Vagina (tissue), 2 donors: ENCODE results near the gene PIN4. TPM values are rescaled to one million over a fixed set of nuclear protein-coding genes. Genes with fewer than 3 reads are reported as not detected.

Experiments
- DNase-seq, 2 donors: peaks; one replicate each; pipeline ENCODE4 v3.0.0-alpha.2; 2017; ENCODE audit errors: extremely low spot score in 2 of 2
- H3K27ac ChIP-seq: fragments of 200-600 bp; sonication (generic); one replicate; pipeline ENCODE4 v1.5.1; 2019
- H3K27me3 ChIP-seq: fragments of 200-600 bp; sonication (generic); one replicate; pipeline ENCODE4 v1.5.1; 2019
- H3K36me3 ChIP-seq, 2 donors: fragments of 200-600 bp; sonication (generic); one replicate each; pipeline ENCODE4 v1.5.1; 2017 to 2019
- H3K4me1 ChIP-seq: fragments of 200-600 bp; sonication (generic); one replicate; pipeline ENCODE4 v1.5.1; 2019
- H3K4me3 ChIP-seq, 2 donors: fragments of 200-600 bp; sonication (generic); 1 replicate in 1 of 2; 2 replicates in 1 of 2; pipeline ENCODE4 v1.5.1; 2016 to 2019
- H3K9me3 ChIP-seq: fragments of 200-600 bp; sonication (generic); one replicate; pipeline ENCODE4 v1.5.1; 2019
- POLR2A ChIP-seq, 2 donors: fragments of 450-650 bp; IDR thresholded peaks; one replicate each; pipeline ENCODE4 v1.6.1; 2017; ENCODE audit warnings: antibody characterized with exemption in 2 of 2, mild to moderate bottlenecking in 2 of 2, moderate library complexity in 2 of 2
- POLR2AphosphoS5 ChIP-seq, 2 donors: sonication (generic); formaldehyde crosslinking; IDR thresholded peaks; one replicate each; pipeline ENCODE4 v1.9.0; 2017; ENCODE audit warnings: antibody characterized with exemption in 2 of 2, mild to moderate bottlenecking in 2 of 2, low read depth in 1 of 2; ENCODE audit not compliant: insufficient read depth in 1 of 2
- intact Hi-C: fragments of 100-400 bp; cut with DNase I; formaldehyde crosslinking; loops from one replicate; pipeline ENCODE4 v1.15.1; 2023
- total RNA-seq: library from RNA; depleted of rRNA; stranded (reverse); fragments of >200 nt; gene quantifications from one replicate; pipeline ENCODE4 v1.2.3, GENCODE V29; 2016
- TF ChIP-seq, protein P1 (sequence below), 3 experiments: fragments of 450-650 bp in 2 of 3; fragments of 200-600 bp in 1 of 3; sonication (generic) in 1 of 3; IDR thresholded peaks; one replicate each; pipeline ENCODE4 v1.5.1; 2017 to 2019; ENCODE audit warnings: antibody characterized with exemption in 3 of 3, mild to moderate bottlenecking in 2 of 3, moderate library complexity in 2 of 3

Gene PIN4
- total RNA-seq, 1 donor from 2014 or later, result 12.0 TPM

DNA sequence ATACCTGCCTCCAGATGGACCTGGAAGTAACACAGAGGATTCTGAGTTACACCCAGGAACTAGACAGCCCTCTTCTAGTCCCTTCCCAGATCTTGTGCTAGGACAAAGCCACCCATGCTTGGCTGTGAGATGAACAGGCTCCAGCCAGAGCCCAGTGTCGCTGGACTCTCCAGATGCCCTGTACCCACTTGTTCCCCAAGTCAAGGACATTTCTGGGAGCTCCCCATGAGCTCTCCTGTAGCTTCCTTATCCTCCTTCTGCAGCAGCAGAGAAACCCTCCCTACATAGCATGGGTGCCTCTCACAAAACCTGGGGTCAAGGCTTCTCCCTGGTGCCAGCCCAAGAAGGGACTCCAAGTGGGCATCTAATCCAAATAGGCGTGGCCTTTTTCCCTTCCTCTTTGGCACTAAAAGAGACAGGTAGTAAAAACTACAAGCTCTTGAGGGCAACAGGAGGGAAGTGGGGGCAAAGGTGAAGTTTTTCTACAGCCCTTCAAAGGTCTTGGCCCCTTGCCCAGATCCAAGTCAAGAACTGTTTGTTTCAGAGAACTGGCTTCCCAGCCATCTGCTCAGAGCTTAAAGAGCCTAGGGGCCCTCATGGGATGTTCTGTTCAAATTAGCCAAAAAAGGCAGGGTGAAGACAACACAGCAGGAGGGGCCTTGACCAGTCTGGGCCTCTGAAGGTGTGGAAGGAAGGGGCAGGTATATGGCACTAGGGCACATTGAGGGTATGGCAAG lies 65.8 kb downstream of the PIN4 start:
- intact Hi-C loops, result no loop called here

More for the DNA sequence above, 65.8 kb downstream of the PIN4 start:
- no peaks in the 10 kb centered on the region for H3K9me3 ChIP-seq
- no peaks in the 10 kb centered on the region for H3K4me1 ChIP-seq
- H3K27ac ChIP-seq, result no peak overlapping the region
- no peaks in the 10 kb centered on the region for H3K36me3 ChIP-seq
- no peak for TF ChIP-seq POLR2AphosphoS5 (IDR thresholded peaks at IDR 0.05; ENCODE audit: insufficient read depth in 1 of 2, low read depth in 1 of 2)
- no peak for TF ChIP-seq POLR2A (IDR thresholded peaks at IDR 0.05)
- TF ChIP-seq, protein P1, sequence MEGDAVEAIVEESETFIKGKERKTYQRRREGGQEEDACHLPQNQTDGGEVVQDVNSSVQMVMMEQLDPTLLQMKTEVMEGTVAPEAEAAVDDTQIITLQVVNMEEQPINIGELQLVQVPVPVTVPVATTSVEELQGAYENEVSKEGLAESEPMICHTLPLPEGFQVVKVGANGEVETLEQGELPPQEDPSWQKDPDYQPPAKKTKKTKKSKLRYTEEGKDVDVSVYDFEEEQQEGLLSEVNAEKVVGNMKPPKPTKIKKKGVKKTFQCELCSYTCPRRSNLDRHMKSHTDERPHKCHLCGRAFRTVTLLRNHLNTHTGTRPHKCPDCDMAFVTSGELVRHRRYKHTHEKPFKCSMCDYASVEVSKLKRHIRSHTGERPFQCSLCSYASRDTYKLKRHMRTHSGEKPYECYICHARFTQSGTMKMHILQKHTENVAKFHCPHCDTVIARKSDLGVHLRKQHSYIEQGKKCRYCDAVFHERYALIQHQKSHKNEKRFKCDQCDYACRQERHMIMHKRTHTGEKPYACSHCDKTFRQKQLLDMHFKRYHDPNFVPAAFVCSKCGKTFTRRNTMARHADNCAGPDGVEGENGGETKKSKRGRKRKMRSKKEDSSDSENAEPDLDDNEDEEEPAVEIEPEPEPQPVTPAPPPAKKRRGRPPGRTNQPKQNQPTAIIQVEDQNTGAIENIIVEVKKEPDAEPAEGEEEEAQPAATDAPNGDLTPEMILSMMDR (IDR thresholded peaks at IDR 0.05), result no peak
- H3K4me3 ChIP-seq, result no peak overlapping the region
- no peaks in the 10 kb centered on the region for H3K27me3 ChIP-seq
- DNase-seq, result no peak

Other genes starting within 250 kb of the PIN4 start
- 4.4 TPM for gene RTL5, start 49.8 kb upstream of the PIN4 start, total RNA-seq
- gene ERCC6L, start 57.3 kb downstream of the PIN4 start, total RNA-seq, result 0.74 TPM
- gene RPS4X, start 95.5 kb downstream of the PIN4 start, total RNA-seq, result 1,011 TPM
- gene CITED1, start 124.2 kb downstream of the PIN4 start, total RNA-seq, result 2.7 TPM